Type B pancreatic cell (in vitro differentiated cells): ENCODE results near the gene BLACAT1. TPM values are rescaled to one million over a fixed set of nuclear protein-coding genes. Genes with fewer than 3 reads are reported as not detected.

Experiments used
- DNase-seq: peaks from one replicate; pipeline ENCODE4 v3.0.0; 2021; ENCODE audit warnings: mixed read lengths; ENCODE audit not compliant: unreplicated experiment; ENCODE audit errors: extremely low spot score
- H3K27ac Mint-ChIP-seq: 2 replicates; pipeline ENCODE4 v1.8.0; 2021; ENCODE audit warnings: mild to moderate bottlenecking, mixed read lengths
- H3K27me3 Mint-ChIP-seq: 2 replicates; pipeline ENCODE4 v1.8.0; 2021; ENCODE audit warnings: mixed read lengths
- H3K36me3 Mint-ChIP-seq: 2 replicates; pipeline ENCODE4 v1.8.0; 2021; ENCODE audit warnings: mixed read lengths
- H3K4me1 Mint-ChIP-seq: one replicate; pipeline ENCODE4 v1.8.0; 2021; ENCODE audit warnings: mixed read lengths; ENCODE audit not compliant: unreplicated experiment
- H3K4me3 Mint-ChIP-seq: 2 replicates; pipeline ENCODE4 v1.8.0; 2021; ENCODE audit warnings: mild to moderate bottlenecking, mixed read lengths
- H3K9me3 Mint-ChIP-seq: 2 replicates; pipeline ENCODE4 v1.8.0; 2021; ENCODE audit warnings: mixed read lengths
- CTCF ChIP-seq: fragments of 200-600 bp; sonication (generic); conservative IDR thresholded peaks from 2 replicates; pipeline ENCODE4 v1.5.0; 2021; ENCODE audit warnings: antibody characterized with exemption, mild to moderate bottlenecking
- long read RNA-seq: library from polyadenylated mRNA; unstranded; transcript quantifications from one replicate; pipeline ENCODE4 v2.0.0, GENCODE V29; 2020
- total RNA-seq: library from RNA; stranded (reverse); gene quantifications from 2 replicates; pipeline ENCODE4 v1.2.1, GENCODE V29; 2021; ENCODE audit warnings: low replicate concordance

The BLACAT1 gene
- total RNA-seq, result 2.4 and 6.8 TPM in 2 replicates
- long read RNA-seq, partial matches to known transcripts, result 0 of 3 reads
- long read RNA-seq, other reads (novel, unspliced or antisense), result 0 of 3 reads

DNA sequence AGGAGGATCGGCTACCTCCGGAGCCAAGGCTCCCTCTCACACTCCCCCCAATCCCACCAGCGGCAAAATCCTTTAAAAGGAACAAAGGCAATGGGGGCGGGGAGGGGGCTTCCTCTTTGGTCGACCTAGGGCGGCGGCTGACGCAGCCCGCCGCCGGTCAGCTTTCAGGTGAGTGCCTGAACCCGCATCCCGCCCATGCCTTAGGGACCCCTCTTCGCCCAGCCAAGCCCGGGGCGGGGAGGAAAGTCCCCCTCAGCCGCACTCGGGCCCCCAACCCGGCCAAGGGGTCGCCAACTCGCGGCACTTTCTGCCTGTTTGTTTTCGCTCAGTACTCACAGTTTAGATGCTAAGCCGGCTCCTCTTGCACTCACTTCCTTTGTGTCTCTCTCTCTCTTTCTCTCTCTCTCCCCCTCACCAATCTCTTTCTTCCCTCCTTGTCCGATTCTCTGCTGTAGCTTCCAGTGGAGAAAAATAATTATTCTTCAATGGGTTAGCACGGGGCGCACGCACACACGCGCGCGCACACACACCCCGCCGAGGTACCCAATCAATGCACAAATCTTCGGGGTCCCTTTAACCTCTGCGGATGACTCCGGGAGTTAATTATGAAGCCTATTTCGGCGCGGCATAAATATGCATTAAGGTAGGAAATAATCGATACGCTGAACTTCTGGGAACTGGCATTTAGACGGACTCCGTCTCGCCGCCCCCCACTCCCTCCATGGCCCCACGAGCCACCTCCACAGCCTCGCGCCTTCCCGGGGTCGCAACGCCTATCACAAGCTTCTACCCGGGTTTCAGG, at the start of gene BLACAT1:
Gene BLACAT1, minus strand, starts transcription at position 465 of the 802 bp plus-strand sequence.
- no peaks in the 10 kb centered on the region for H3K9me3 Mint-ChIP-seq
- no peak for TF ChIP-seq CTCF
- H3K27me3 Mint-ChIP-seq, result peaks cover 78% of the 10 kb centered on the region
- H3K4me3 Mint-ChIP-seq, result peak within 1 kb of the TSS; percentile 88
- H3K4me1 Mint-ChIP-seq, result peaks cover 15% of the 10 kb centered on the region
- H3K27ac Mint-ChIP-seq, result peak within 1 kb of the TSS; percentile 66
- DNase-seq, result no peak
- no peaks in the 10 kb centered on the region for H3K36me3 Mint-ChIP-seq

- no peaks in the 10 kb centered on the region for H3K9me3 Mint-ChIP-seq
- H3K36me3 Mint-ChIP-seq, result no peaks in the 10 kb centered on the region
- peak; percentile 37 for TF ChIP-seq CTCF
- peak overlapping the region; percentile 90 for H3K4me3 Mint-ChIP-seq
- no peak overlapping the region for H3K27ac Mint-ChIP-seq
- peaks cover 36% of the 10 kb centered on the region for H3K4me1 Mint-ChIP-seq
- DNase-seq, result no peak
- no peaks in the 10 kb centered on the region for H3K27me3 Mint-ChIP-seq
Measured at GRCh38 chr1:205505076-205505729, 49.4 kb upstream of the BLACAT1 start.

DNA sequence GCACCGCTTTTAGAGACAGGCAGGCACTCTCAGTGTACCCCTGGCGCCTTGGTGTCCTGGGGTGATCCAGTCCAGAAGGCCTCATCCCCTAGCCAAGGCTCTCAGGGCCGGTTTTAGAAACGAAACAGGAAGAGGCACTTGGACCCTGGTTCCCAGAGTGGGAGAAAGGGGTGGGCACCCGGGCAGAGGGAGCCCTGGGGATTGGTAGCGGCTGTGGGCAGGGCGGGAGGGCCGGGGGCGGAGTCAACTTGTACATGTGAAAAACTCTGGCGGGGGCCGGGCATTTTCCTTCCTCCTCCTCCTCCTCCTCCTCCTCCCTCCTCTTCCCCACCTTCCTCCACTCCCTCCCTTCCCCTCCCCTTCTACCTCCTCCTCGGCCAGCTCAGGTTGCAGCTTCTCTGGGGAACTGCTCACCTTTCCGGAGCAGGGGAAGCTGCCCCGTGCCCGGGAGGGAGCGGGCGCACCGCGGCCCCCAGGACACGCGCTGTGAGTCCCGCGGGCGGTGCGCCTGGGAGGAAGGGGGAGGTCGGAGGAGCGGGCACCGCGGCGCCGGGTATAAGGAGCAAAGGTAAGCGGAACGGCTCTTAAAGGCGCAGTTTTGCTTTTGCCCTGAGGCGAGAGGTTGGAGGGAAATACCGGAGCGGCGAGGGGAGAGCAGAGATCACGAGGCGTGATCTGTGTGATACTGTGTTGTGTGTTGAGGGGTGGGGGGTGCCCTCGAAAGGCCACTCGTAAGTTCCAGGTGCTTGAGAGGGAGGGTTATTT, 48.6 kb upstream of the BLACAT1 start, which contains the start of gene CDK18:
Gene CDK18, plus strand, starts transcription at position 359 of the 765 bp plus-strand sequence. CDS start 18,499 bp downstream, outside the sequence.
- H3K4me3 Mint-ChIP-seq, result peak within 1 kb of the TSS; percentile 90
- no peaks in the 10 kb centered on the region for H3K27me3 Mint-ChIP-seq
- peaks cover 36% of the 10 kb centered on the region for H3K4me1 Mint-ChIP-seq
- no peak for DNase-seq
- H3K27ac Mint-ChIP-seq, result no peak within 1 kb of the TSS
- no peaks in the 10 kb centered on the region for H3K9me3 Mint-ChIP-seq
- no peaks in the 10 kb centered on the region for H3K36me3 Mint-ChIP-seq
- no peak for TF ChIP-seq CTCF

- Mint-ChIP-seq H3K4me3 (peak overlapping the region; percentile 3), H3K27ac (no peak overlapping the region), H3K4me1 (peaks cover 30% of the 10 kb centered on the region), H3K27me3 (peaks cover under 1% of the 10 kb centered on the region), H3K36me3 (no peaks in the 10 kb centered on the region), H3K9me3 (no peaks in the 10 kb centered on the region)
- DNase-seq, result no peak
- no peak for TF ChIP-seq CTCF
Measured at GRCh38 chr1:205502992-205503391, 47.1 kb upstream of the BLACAT1 start.

GRCh38 chr1:205502111-205502810, 46.4 kb upstream of the BLACAT1 start:
- Mint-ChIP-seq H3K4me1 (peaks cover 25% of the 10 kb centered on the region), H3K36me3 (no peaks in the 10 kb centered on the region), H3K27me3 (peaks cover 5% of the 10 kb centered on the region), H3K9me3 (no peaks in the 10 kb centered on the region), H3K27ac (no peak overlapping the region), H3K4me3 (no peak overlapping the region)
- TF ChIP-seq CTCF, result no peak
- no peak for DNase-seq
